ENCODE data around the gene PCDH15.

PCDH15 gene

GRCh38 chr10:54702583-54703485, 98.2 kb downstream of the PCDH15 start:
- no peak for DNase-seq

- DNase-seq, result no peak
Measured at GRCh38 chr10:54691331-54691730, 109.7 kb downstream of the PCDH15 start.

DNA sequence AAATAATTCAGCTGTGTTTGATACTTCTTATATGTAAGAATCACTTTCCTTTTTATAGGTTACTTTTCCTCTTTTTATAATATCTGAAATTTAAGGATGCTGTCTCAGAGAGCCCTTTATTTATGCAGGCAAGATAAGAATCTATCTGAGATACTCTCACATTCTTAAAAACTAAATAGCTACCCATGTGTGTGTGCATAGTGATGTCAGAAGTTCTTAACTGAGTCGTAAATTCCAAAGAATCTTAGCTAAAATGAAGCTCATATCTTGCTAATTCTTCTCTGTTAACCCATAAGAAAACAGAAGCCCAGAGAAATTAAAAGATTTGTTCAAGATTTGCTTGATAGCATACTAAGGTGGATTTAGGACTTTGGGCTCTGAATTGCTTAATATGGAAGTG, 118.5 kb downstream of the PCDH15 start:
- DNase-seq, result no peak

- no peak for DNase-seq
Measured at GRCh38 chr10:54681136-54681535, 119.9 kb downstream of the PCDH15 start.

- no peak for DNase-seq
Measured at GRCh38 chr10:54667136-54667535, 133.9 kb downstream of the PCDH15 start.

DNA sequence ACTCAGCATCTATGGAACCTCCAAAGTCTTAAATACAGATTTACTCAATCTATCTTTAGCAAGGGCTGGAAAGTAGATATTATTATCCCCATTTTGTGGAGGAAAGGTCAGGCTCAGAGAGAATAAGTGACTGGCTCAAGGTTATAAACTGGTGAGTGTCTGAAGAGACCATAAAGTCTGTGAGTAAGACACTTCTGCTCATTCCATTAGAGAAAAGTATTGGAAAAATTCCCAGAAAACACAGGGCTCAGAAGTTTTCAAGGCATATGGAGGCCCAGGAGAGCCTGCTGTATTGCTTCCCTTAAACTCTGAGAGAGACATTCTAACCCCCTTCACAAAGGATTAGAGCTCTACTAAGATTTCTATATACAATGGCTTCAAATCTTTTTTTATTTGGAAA, 134.8 kb downstream of the PCDH15 start:
- no peak for DNase-seq

GRCh38 chr10:54665095-54665494, 135.9 kb downstream of the PCDH15 start:
- DNase-seq, result no peak

DNA sequence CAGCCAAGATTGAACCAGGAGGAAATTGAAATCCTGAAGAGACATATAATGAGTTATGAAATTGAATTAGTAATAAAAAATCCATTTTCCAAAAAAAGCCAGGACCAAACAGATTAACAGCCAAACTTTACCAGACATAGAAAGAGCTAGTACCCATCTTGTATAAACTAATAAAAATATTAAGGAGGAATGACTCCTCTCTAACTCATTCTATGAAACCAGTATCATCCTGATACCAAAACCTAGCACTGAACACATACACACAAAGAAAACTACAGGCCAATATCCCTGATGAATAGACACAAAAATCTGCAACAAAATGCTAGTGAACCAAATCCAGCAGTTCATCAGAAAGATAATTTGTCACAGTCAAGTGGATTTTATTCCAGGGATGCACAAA, 140.6 kb downstream of the PCDH15 start:
- no peak for DNase-seq

GRCh38 chr10:54656643-54657042, 144.4 kb downstream of the PCDH15 start:
- DNase-seq, result no peak

DNA sequence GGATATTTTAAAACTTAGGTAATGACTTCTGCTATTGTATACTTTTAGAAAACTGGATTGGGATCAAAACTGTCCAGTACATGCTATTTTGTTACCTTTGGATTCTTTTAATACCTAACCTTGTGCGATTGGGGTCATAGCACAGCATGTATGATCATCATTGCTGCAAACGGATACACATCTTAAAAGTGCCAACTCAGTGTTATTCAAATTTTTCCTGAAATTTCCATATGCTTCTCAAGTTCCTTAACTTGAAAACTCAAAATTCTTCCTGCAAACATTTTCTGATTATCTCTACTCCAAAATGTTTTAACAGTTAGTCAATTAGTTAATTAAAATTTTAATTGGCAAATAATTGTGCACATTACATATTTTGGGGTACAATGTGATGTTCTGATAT, 147.5 kb downstream of the PCDH15 start:
- DNase-seq, result no peak

DNA sequence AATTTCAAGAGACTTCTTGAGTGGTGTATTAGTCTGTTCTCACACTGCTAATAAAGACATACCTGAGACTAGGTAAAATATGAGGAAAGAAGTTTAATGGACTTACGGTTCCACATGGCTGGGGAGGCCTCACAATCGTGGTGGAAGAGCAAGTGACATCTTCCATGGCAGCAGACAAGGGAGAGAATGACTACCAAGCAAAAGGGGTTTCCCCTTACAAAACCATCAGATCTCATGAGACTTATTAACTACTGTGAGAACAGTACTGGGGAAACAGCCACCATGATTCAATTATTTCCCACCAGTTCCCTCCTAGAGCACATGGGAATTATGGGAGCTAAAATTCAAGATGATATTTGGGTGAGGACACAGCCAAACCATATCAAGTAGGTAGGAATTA, 150.5 kb downstream of the PCDH15 start:
- no peak for DNase-seq

- DNase-seq, result no peak
Measured at GRCh38 chr10:54622017-54622416, 179.0 kb downstream of the PCDH15 start.

- DNase-seq, result no peak
Measured at GRCh38 chr10:54620352-54620751, 180.7 kb downstream of the PCDH15 start.

DNA sequence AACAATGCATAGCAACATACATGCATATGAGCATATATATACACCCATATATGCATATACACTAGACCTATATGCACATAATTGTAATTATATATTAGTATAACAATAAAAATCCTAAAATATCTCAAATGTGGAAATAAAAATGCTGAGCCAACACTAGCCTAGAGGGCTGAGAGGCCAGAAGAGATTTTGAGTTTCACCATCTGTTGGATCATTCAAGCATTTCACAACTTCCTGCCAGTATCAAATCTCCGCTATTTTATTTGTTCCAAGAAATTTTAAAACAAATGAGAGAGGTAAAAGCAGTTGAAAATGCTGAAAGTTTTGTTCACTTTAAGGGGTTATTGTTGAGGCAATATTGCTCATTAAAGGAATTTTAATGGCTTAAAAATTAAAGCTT, 187.0 kb downstream of the PCDH15 start:
- no peak for DNase-seq

- no peak for DNase-seq
Measured at GRCh38 chr10:54613162-54613561, 187.9 kb downstream of the PCDH15 start.

GRCh38 chr10:54609423-54609822, 191.6 kb downstream of the PCDH15 start:
- DNase-seq, result no peak

- DNase-seq, result no peak
Measured at GRCh38 chr10:54607983-54608382, 193.0 kb downstream of the PCDH15 start.

DNA sequence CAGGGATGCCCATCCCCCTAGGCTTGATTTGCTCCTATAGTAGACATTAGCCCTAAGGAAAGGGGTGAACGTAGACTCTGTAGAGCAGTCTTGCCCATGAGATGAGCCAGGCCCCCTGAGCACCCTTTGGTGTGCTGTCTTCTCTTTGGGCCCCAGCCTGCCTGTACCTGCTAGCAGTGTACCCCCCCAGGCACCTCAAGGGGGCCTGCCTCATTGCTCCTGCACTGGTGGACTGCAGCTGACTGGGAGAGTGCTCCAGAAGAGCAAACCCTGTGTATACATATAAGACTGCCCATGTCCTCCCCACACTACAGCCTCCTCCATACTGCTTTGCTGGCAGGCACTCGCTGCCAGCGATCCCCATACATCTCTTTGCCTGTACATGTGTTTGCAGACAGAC, 206.7 kb downstream of the PCDH15 start:
- no peak for DNase-seq

GRCh38 chr10:54587971-54588370, 213.1 kb downstream of the PCDH15 start:
- no peak for DNase-seq

DNA sequence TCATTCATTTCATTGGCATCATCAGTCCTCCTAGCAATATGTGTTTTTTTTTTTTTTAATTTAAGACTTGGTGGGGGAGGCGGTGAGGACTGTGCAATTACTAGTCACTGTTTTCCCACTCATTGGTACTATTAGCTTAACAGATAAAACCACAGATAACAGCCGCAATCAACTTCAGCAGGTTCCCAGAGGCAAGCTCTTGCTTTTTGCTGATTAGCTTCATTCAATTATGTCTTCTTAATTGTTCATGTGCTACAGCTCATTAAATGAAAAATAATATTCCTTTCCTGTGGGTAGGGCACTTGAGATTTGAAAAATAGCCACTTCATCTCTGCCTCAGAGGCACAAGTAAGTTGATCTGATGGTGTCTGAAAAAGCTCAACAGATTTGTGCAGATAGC, 215.5 kb downstream of the PCDH15 start:
- DNase-seq, result no peak

DNA sequence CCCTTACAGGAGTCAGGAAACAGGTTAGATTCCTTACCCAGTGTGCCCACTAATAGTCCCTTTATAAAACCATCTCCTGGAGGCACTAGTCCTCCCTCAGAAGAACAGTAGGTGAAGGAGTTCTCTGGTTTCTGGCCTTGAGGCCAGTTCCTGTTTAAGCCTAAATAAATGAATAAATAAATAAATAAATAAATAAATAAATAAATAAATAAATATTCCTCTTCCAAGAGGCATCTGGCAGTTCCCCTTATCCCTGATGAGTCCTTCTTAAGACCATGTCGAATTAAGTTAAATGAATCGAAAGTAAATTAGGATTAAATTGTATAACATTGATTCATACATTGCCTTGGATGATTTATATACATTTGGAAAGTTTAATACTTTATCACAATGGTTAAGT, 223.3 kb downstream of the PCDH15 start:
- no peak for DNase-seq

- DNase-seq, result no peak
Measured at GRCh38 chr10:54576541-54576940, 224.5 kb downstream of the PCDH15 start.

DNA sequence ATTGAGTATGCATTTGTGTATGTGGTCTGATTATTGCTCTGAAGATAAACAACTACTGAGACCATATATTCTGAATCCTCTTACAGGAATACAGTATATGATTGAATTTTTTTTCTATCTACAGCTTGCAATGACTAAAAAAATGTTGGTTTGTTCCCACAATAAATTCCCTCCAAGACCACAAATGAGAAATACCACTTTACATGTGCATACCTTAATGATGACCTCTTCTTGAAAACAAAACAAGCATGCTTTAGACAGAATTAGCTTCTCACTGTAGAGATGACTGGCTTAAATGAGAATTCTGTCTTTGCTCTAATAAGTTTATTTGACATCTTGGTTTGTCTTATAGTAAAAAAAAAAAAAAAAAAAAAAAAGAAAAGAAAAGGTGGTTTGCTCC, 241.5 kb downstream of the PCDH15 start:
- DNase-seq, result no peak

GRCh38 chr10:54554028-54554427, 247.0 kb downstream of the PCDH15 start:
- DNase-seq, result no peak

GRCh38 chr10:54550016-54550415, 251.0 kb downstream of the PCDH15 start:
- no peak for DNase-seq
